NAMALWA (cell line): ENCODE results near the gene B3GALT4.
"Not testable (repeated sequence)": the region's sequence is repeated elsewhere in the genome, so short reads cannot be mapped to it uniquely, and the experiment has no call there.

Experiments used
- DNase-seq: peaks from one replicate; pipeline ENCODE4 v3.0.0-alpha.2; 2015; ENCODE audit warnings: low spot score

Gene B3GALT4

GRCh38 chr6:33272275-33273128 is 4.4 kb upstream of the B3GALT4 start:
- DNase-seq, result no peak

GRCh38 chr6:33273129-33273923 is 3.6 kb upstream of the B3GALT4 start:
- no peak for DNase-seq

- DNase-seq, result no peak
These were observed 2.7 kb upstream of the B3GALT4 start for GRCh38 chr6:33273924-33274902.

- DNase-seq, result not testable (repeated sequence)
These were observed 935 bp upstream of the B3GALT4 start for GRCh38 chr6:33275795-33276580.

DNA sequence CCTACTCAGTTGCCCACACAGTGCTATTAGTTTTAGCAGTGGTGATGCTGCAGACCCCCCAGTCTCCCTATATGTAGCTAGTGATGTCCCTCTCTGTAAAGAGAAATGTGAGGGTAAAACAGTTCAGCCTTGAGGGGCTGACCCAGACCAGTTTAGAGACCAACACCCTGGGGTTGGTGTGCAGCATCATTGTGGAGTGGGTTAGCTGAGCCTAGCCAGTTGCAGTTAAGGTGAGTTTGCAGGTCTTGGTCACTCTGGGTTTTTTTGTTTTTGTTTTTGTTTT is 401 bp upstream of the B3GALT4 start:
- DNase-seq, result peak; percentile 55

- peak; percentile 66 for DNase-seq
These were observed 904 bp downstream of the B3GALT4 start for GRCh38 chr6:33277663-33278391.

DNA sequence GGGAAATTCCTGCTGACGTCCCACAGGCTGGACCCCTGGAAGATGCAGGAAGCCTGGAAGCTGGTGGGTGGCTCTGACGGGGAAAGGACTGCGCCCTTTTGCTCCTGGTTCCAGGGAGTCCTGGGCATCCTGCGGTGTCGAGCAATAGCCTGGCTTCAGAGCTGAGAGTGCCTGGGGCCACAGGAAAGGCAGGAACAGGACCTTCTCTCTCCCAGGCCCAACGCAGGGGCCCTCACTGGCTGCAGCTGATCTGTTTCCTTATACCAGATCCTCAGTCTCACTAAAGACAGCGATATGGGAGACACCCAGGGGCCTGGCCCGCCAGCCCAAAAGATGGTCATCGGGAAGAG is 1.4 kb downstream of the B3GALT4 start:
- no peak for DNase-seq

- no peak for DNase-seq
These were observed 1.9 kb downstream of the B3GALT4 start for GRCh38 chr6:33278810-33279209.

GRCh38 chr6:33279257-33279695 is 2.4 kb downstream of the B3GALT4 start:
- no peak for DNase-seq

DNA sequence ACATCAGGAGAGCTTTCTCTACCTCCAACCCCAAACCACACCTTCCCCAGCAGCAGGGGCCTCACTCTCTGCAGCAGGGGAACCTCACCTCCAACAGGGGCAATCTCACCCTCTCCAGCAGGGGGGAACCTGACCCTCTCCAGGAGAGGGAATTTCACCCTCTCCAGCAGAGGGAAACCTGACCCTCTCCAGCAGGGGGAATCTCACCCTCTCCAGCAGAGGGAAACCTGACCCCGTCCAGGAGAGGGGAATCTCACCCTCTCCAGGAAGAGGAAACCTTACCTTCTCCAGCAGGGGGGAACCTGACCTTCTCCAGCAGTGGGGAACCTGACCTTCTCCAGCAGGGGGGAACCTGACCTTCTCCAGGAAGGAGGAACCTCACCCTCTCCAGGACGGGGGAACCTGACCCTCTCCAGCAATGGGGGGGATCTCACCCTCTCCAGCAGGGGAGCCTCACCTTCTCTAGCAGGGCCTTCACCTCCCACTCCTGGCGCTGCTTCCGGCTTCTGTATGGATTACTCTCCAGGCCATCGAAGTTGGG is 3.1 kb downstream of the B3GALT4 start:
- peak; percentile 71 for DNase-seq

GRCh38 chr6:33280539-33280938 is 3.6 kb downstream of the B3GALT4 start:
- DNase-seq, result no peak

DNA sequence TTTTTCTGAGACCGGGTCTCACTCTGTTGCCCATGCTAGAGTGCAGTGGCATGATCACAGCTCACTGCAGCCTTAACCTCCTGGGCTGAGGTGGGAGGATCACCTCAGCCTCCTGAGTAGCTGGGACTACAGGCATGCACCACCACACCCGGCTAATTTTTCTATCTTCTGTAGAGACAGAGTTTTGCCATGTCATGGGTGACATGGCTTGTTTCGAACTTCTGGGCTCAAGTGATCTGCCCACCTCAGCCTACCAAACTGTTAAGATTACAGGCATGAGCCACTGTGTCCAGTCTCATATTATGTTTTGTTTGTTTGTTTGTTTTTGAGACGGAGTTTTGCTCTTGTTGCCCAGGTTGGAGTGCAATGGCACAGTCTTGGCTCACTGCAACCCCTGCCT is 8.3 kb downstream of the B3GALT4 start:
- DNase-seq, result not testable (repeated sequence)

DNA sequence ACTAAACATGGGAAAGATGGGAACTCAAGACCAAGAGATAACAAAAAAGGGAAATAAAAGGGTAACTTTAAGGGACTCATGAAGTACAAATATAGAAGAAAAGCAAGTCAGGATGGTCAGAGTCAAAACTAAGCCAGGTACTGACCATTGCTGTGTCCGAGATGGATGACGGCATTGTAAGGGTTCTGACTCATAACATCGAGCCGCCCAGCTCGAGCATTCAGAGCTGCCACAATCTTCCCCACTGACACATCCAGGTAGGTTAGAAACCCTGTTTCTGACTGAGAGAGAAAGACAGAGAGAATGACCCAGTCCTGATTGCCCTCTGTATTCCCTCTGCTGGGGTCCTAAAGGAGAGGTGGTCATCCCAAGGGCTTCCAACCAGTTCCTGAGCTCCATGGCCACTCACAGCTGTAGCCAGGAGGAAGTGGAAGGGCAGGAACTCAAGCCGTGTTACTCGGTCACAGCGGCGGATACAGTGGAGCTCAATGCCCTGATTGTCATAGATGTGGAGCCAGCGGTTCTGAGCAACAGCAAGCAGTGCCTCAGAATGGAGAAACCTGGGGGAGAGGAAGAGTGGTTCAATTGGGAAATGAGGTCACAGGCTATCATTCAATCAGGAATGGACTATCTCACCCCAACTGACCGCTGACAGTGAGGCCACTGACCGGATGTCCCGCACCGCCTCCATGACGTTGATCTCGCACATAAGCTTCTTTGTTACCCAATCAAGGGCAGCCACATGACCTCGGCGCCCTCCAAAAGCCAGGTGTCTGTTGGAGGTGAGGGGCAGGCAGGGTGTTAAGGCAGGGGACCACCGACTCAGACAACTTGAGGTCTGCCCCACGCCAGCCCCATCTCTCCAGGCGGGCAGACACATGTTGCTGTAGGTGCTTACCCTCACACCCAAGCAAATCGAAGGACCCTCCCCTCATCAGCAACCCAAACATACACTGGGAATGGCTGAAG is 10.3 kb downstream of the B3GALT4 start:
- no peak for DNase-seq

GRCh38 chr6:33288141-33288920 is 11.4 kb downstream of the B3GALT4 start:
- no peak for DNase-seq

GRCh38 chr6:33288921-33289783 is 12.2 kb downstream of the B3GALT4 start, which contains the start of the genes PFDN6 and WDR46:
Gene PFDN6, plus strand, starts transcription at chr6:33289601. Its CDS starts 256 bp downstream, at chr6:33289857.
Gene WDR46, minus strand, starts transcription at chr6:33289239. Its CDS starts 69 bp downstream, at chr6:33289170.
- DNase-seq, result peak; percentile 96

GRCh38 chr6:33289784-33290315 is 12.9 kb downstream of the B3GALT4 start:
- no peak for DNase-seq

DNA sequence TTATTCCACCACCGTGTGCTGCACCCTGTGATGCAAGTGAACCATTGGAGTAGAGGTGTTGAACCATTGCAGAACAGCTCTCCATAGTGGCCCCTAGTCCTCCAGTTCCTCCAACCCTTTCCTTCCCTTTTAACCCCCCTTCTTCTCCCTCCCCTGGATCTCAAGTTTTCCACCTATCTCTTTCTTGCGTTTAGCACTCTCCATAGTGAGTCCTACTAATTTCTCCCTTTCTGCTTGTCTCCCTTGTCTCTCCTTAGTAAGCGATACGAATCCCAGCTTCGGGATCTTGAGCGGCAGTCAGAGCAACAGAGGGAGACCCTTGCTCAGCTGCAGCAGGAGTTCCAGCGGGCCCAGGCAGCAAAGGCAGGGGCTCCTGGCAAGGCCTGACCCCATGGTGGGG is 13.5 kb downstream of the B3GALT4 start:
- no peak for DNase-seq
